ENCODE data around the gene FIGNL1.

Gene FIGNL1

DNA sequence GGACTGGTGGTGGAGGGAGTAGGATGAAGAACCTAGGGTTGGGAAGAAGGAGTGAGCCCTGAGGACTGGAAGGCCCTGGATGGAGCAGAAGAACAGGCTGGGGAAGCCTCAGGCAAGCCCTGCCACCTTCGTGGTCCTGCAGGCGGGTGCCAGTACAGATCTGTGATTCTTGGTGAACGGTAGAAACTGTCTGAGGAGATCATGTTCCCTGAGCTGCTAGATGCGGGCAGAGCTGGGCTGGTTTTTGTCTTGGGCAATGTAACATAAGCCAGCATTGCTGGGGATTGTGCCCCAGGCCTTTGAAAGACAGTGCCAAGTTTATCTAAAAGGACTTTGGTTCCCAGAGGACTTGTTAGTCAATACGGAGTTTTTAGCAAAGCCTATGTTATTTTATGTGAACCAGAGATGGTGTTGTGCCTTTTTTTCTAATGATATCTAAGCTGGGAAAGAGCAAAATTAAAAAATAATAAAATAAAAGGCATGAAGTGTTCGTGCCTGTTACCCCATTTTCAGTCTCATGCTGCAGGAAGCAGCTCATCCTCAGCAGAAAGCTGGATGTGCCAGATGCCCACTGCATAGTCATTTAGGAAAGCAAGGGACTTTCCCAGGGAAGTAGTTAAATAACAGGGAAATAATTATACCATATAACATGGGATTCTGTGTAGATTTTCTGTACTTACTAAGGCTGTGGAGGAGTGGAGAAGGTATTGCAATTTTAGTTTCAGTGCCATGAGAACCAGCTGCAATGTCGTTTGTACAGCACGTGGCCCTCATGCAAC is 24.4 kb upstream of the FIGNL1 start:
- H3K27me3 ChIP-seq: no peaks in the 10 kb centered on the region
- TF ChIP-seq, protein P1, sequence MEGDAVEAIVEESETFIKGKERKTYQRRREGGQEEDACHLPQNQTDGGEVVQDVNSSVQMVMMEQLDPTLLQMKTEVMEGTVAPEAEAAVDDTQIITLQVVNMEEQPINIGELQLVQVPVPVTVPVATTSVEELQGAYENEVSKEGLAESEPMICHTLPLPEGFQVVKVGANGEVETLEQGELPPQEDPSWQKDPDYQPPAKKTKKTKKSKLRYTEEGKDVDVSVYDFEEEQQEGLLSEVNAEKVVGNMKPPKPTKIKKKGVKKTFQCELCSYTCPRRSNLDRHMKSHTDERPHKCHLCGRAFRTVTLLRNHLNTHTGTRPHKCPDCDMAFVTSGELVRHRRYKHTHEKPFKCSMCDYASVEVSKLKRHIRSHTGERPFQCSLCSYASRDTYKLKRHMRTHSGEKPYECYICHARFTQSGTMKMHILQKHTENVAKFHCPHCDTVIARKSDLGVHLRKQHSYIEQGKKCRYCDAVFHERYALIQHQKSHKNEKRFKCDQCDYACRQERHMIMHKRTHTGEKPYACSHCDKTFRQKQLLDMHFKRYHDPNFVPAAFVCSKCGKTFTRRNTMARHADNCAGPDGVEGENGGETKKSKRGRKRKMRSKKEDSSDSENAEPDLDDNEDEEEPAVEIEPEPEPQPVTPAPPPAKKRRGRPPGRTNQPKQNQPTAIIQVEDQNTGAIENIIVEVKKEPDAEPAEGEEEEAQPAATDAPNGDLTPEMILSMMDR (IDR thresholded peaks at IDR 0.05; ENCODE audit: low read depth, low read length): no peak
- peaks cover 53% of the 10 kb centered on the region for H3K36me3 ChIP-seq
- no peak overlapping the region for H3K4me3 ChIP-seq (ENCODE audit: low read depth, low read length)
- peaks cover 9% of the 10 kb centered on the region for H3K4me1 ChIP-seq
- H3K9me3 ChIP-seq: no peaks in the 10 kb centered on the region; the same call in 1 of the 2 replicates
- no peak for DNase-seq

DNA sequence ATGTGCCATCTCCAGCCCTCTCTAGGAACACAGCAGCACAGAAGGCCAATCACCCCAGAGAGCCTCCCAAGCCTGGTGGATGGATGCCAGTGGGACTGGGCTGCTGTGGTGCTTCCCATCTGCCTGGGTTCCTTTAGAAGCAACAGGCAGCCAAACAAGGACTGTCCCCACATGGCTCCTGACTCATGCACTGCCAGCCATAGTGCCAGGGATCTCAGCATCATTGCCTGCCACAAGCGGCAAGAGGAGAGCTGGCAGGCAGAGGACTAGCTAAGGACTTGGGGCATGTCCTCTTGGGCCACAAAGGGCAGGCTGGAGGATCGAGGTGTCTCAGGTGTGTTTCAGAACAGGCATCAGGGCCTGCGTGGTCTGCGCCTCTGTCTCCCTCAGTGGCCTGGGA is 23.4 kb upstream of the FIGNL1 start:
- H3K27me3 ChIP-seq: no peaks in the 10 kb centered on the region
- H3K9me3 ChIP-seq: no peaks in the 10 kb centered on the region; the same call in 1 of the 2 replicates
- TF ChIP-seq, protein P1 (IDR thresholded peaks at IDR 0.05; ENCODE audit: low read depth, low read length): no peak
- H3K4me1 ChIP-seq: peaks cover 11% of the 10 kb centered on the region
- peaks cover 43% of the 10 kb centered on the region for H3K36me3 ChIP-seq
- no peak overlapping the region for H3K4me3 ChIP-seq (ENCODE audit: low read depth, low read length)
- no peak for DNase-seq

DNA sequence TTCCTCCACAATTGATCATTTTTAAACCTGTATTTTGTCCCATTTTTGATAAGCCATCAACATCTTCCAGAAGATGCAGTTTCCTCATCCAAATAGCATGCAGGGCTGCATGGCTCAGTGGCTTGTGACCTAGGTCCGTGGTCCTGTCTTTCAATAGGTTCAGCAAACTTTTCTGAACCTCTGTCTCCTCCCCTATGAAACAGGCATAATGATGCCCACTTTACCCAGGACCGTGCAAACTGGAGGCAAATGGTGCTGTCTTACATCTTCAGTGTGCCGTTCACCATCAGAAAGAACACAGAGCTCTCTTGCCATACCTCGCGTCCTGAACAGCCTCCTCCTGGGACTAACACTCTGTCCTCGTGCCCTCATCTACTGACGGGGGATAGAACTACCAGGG is 22.3 kb upstream of the FIGNL1 start:
- TF ChIP-seq, protein P1 (IDR thresholded peaks at IDR 0.05; ENCODE audit: low read depth, low read length): no peak
- no peaks in the 10 kb centered on the region for H3K27me3 ChIP-seq
- no peak overlapping the region for H3K4me3 ChIP-seq (ENCODE audit: low read depth, low read length)
- peaks cover 44% of the 10 kb centered on the region for H3K36me3 ChIP-seq
- DNase-seq: no peak
- H3K4me1 ChIP-seq: peaks cover 20% of the 10 kb centered on the region
- H3K9me3 ChIP-seq: no peaks in the 10 kb centered on the region; the same call in 1 of the 2 replicates

DNA sequence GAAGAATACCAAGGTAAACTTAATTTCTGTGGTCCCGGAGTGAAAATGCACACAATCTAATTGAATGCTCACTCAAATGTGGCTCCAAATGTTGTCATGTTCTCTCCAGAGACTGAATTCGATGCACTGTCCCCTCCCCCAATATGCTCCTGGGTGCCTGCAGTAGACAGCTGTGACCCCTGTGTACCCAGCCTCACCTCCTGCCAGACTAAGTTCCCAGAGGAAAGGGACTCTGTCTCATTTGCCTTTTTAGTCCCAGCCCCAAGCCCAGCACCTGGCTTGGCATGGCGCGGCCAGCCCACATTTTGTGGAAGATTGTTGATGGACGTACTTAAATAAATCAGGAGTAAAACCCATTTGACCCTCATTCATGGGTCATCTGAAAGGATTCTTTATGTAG is 21.8 kb upstream of the FIGNL1 start:
- no peak for DNase-seq
- H3K27me3 ChIP-seq: no peaks in the 10 kb centered on the region
- H3K36me3 ChIP-seq: peaks cover 45% of the 10 kb centered on the region
- TF ChIP-seq, protein P1 (IDR thresholded peaks at IDR 0.05; ENCODE audit: low read depth, low read length): no peak
- peaks cover 21% of the 10 kb centered on the region for H3K4me1 ChIP-seq
- no peaks in the 10 kb centered on the region; the same call in 1 of the 2 replicates for H3K9me3 ChIP-seq
- H3K4me3 ChIP-seq (ENCODE audit: low read depth, low read length): no peak overlapping the region

DNA sequence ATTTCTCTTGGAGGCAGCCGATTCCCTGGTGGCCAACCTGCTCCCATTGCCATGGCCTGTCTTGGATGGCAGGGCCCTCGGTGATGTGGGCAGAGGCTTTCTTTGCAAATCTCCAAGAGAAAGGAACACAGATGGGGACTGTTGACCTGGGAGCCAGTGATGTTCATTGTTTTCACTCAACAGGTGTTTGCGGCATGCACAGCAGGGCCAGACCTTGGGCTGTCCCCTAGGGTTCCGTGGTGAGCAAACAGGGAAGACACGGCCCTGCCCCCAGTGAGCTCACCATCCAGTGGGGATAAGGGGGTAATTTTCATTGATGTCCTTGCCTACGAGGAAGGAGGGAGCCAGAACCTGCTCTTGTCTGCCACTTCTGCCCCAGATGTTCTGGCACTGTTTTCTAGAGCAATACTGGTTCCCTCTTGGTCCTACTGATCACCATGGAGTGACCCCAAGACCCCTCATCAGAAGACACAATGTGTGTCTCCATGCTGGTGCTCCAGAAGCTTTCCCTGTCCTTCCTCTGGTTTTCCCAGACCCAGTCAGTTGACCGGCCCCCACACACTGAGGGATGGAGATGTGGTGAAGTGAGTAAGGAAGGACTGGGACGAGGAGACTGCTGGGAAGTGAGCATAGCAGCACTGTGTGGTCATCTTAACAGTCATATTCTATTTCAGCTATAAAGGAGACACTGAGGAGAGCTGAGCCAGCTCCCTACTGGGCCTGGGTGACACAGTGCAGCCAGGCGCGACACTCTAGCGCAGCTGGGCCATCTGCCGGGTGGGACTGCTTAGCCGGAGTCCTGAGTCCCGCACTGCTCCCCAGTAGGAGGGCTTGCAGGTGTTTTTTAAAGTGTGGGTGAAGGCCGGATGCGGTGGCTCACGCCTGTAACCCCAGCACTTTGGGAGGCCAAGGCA is 20.4 kb upstream of the FIGNL1 start:
- peak; percentile 50 for DNase-seq
- H3K4me1 ChIP-seq: peaks cover 21% of the 10 kb centered on the region
- H3K9me3 ChIP-seq: no peaks in the 10 kb centered on the region; the same call in 1 of the 2 replicates
- TF ChIP-seq, protein P1 (IDR thresholded peaks at IDR 0.05; ENCODE audit: low read depth, low read length): no peak
- H3K4me3 ChIP-seq (ENCODE audit: low read depth, low read length): no peak overlapping the region
- H3K27me3 ChIP-seq: no peaks in the 10 kb centered on the region
- peaks cover 45% of the 10 kb centered on the region for H3K36me3 ChIP-seq

Data from BE2C (cell line).